HS-27A (cell line): Measurements from ENCODE around the gene SAMD4A.

Source experiments
- DNase-seq: peaks from one replicate; pipeline ENCODE4 v3.0.0-alpha.2; 2012; ENCODE audit warnings: low read depth, missing footprints

The SAMD4A gene

GRCh38 chr14:54706769-54707168 is 139.8 kb downstream of the SAMD4A start:
- no peak for DNase-seq

- no peak for DNase-seq
These were observed 141.2 kb downstream of the SAMD4A start for GRCh38 chr14:54708161-54708560.

GRCh38 chr14:54708982-54709381 is 142.1 kb downstream of the SAMD4A start:
- DNase-seq = no peak

GRCh38 chr14:54709444-54709843 is 142.5 kb downstream of the SAMD4A start:
- no peak for DNase-seq

- no peak for DNase-seq
These were observed 142.9 kb downstream of the SAMD4A start for GRCh38 chr14:54709867-54710266.

- no peak for DNase-seq
These were observed 144.4 kb downstream of the SAMD4A start for GRCh38 chr14:54711312-54711711.

- DNase-seq = no peak
These were observed 145.0 kb downstream of the SAMD4A start for GRCh38 chr14:54711812-54712464.

- no peak for DNase-seq
These were observed 145.7 kb downstream of the SAMD4A start for GRCh38 chr14:54712465-54713200.

GRCh38 chr14:54713379-54713778 is 146.5 kb downstream of the SAMD4A start:
- no peak for DNase-seq

- DNase-seq = no peak
These were observed 148.3 kb downstream of the SAMD4A start for GRCh38 chr14:54715239-54715638.

- DNase-seq = no peak
These were observed 148.9 kb downstream of the SAMD4A start for GRCh38 chr14:54715811-54716210.

- DNase-seq = no peak
These were observed 149.9 kb downstream of the SAMD4A start for GRCh38 chr14:54716862-54717261.

- no peak for DNase-seq
These were observed 151.1 kb downstream of the SAMD4A start for GRCh38 chr14:54718046-54718445.

GRCh38 chr14:54719406-54719805 is 152.5 kb downstream of the SAMD4A start:
- DNase-seq = no peak

GRCh38 chr14:54722791-54723432 is 156.0 kb downstream of the SAMD4A start:
- DNase-seq = no peak

- no peak for DNase-seq
These were observed 157.2 kb downstream of the SAMD4A start for GRCh38 chr14:54724123-54724522.

GRCh38 chr14:54724676-54725325 is 157.9 kb downstream of the SAMD4A start:
- DNase-seq = no peak

- DNase-seq = no peak
These were observed 159.1 kb downstream of the SAMD4A start for GRCh38 chr14:54725998-54726397.

- no peak for DNase-seq
These were observed 161.0 kb downstream of the SAMD4A start for GRCh38 chr14:54727929-54728328.

- DNase-seq = no peak
These were observed 162.0 kb downstream of the SAMD4A start for GRCh38 chr14:54728700-54729527.

- DNase-seq = no peak
These were observed 163.4 kb downstream of the SAMD4A start for GRCh38 chr14:54730156-54730961.
